Kidney (tissue), 22 donors: ENCODE data around the gene TCAIM. TPM values are rescaled to one million over a fixed set of nuclear protein-coding genes. Genes with fewer than 3 reads are reported as not detected.

Experiments
- DNase-seq, 5 donors: peaks; one replicate each; pipeline ENCODE4 v3.0.0-alpha.2; 2013 to 2020
- FAIRE-seq: peaks from 2 replicates; lab custom pipeline; 2012; peaks lifted over from hg19 to GRCh38; lab: Jason Lieb, UNC
- H3K27ac ChIP-seq, 2 donors: one replicate each; pipeline ENCODE4 v1.7.0; 2013; ENCODE audit warnings: low read depth in 2 of 2, low read length in 2 of 2, inconsistent platforms in 1 of 2
- H3K27me3 ChIP-seq: one replicate; pipeline ENCODE4 v1.7.1; 2013; ENCODE audit warnings: low read length, inconsistent platforms; ENCODE audit not compliant: control insufficient read depth, insufficient read depth
- H3K36me3 ChIP-seq, 3 donors: one replicate each; pipeline versions ENCODE4 v1.7.0 to v1.7.1; 2013; ENCODE audit warnings: low read length in 3 of 3, control low read depth in 1 of 3, inconsistent platforms in 1 of 3; ENCODE audit not compliant: insufficient read depth in 3 of 3, control insufficient read depth in 2 of 3
- H3K4me1 ChIP-seq, 3 donors: one replicate each; pipeline versions ENCODE4 v1.7.0 to v1.7.1; 2013; ENCODE audit warnings: low read length in 3 of 3, inconsistent platforms in 1 of 3, low read depth in 1 of 3; ENCODE audit not compliant: control insufficient read depth in 2 of 3, insufficient read depth in 2 of 3
- H3K4me3 ChIP-seq, 3 donors: one replicate each; pipeline versions ENCODE4 v1.7.0 to v1.8.1; 2013; ENCODE audit warnings: low read length in 3 of 3, control low read depth in 1 of 3, inconsistent platforms in 1 of 3
- H3K9ac ChIP-seq, 3 donors: one replicate each; pipeline versions ENCODE4 v1.7.0 to v1.7.1; 2013; ENCODE audit warnings: low read length in 3 of 3, control low read depth in 1 of 3, inconsistent platforms in 1 of 3
- H3K9me3 ChIP-seq, 3 donors: one replicate each; pipeline versions ENCODE4 v1.7.0 to v1.7.1; 2013; ENCODE audit warnings: low read length in 3 of 3, control low read depth in 1 of 3, inconsistent platforms in 1 of 3; ENCODE audit not compliant: control insufficient read depth in 2 of 3, insufficient read depth in 1 of 3
- CTCF ChIP-seq: IDR thresholded peaks from 3 replicates; pipeline ENCODE4 v1.5.1; 2012; ENCODE audit warnings: mild to moderate bottlenecking, moderate library complexity, borderline replicate concordance; ENCODE audit not compliant: insufficient read depth; ENCODE audit errors: extremely low read depth
- intact Hi-C: fragments of 100-400 bp; cut with DNase I; formaldehyde crosslinking; loops from one replicate; pipeline ENCODE4 v1.11.1; 2022
- long read RNA-seq, 10 donors: library from polyadenylated mRNA in 1 of 10; unstranded in 1 of 10; transcript quantifications; one replicate each; pipeline ENCODE4 v2.0.0 and lab custom pipeline, GENCODE V29; 2021 to 2026
- polyA plus RNA-seq: library from polyadenylated mRNA; stranded (reverse); fragments of 350-450 nt; fragmentation: Illumina TruSeq; extraction: RNeasy Lipid Tissue Mini Kit (QIAGEN cat#74804); gene quantifications from one replicate; pipeline ENCODE4 v1.2.3, GENCODE V29; 2014; ENCODE audit warnings: low read depth, low replicate concordance; ENCODE audit not compliant: insufficient read depth
- total RNA-seq: library from RNA; stranded (reverse); fragmentation: NEBNext Ultra II Directional; extraction: Animal tissue kit (Norgen Biotek cat#: 25700); gene quantifications from one replicate; pipeline ENCODE4 v1.2.1, GENCODE V29; 2021
- donor health status: control.
- donor health status: control.
- donor health status: control.
- donor health status: control.
- donor health status: control.
- donor health status: DM: yes; HTN: yes; CAD: no.
- donor health status: Normal renal cell carcinoma (clear cell type).

Gene TCAIM, protein sequence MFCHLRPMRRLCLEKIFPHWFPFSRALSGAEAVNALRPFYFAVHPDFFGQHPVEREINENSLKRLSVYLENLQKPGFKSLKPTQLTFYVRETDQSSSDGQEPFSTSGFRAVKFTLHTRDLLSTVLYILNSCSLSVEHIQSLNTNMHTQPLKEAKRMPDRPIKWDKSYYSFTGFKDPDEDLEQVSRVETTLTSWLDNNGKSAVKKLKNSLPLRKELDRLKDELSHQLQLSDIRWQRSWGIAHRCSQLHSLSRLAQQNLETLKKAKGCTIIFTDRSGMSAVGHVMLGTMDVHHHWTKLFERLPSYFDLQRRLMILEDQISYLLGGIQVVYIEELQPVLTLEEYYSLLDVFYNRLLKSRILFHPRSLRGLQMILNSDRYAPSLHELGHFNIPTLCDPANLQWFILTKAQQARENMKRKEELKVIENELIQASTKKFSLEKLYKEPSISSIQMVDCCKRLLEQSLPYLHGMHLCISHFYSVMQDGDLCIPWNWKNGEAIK
- total RNA-seq (30.4 TPM), polyA plus RNA-seq (26.5 TPM)
- long read RNA-seq, donor 1, partial matches to known transcripts = 0 of 6 reads
- long read RNA-seq, donor 1, other reads (novel, unspliced or antisense) = 0 of 6 reads
- long read RNA-seq, donor 2, partial matches to known transcripts = 0 of 11 reads
- long read RNA-seq, donor 2, other reads (novel, unspliced or antisense) = 0 of 11 reads
- long read RNA-seq, donor 3, transcript TCAIM-203 (4 exons, 2,178 nt) = major isoform, 8 of 28 reads
- long read RNA-seq, donor 3, partial matches to known transcripts = 12 of 28 reads
- long read RNA-seq, donor 3, other reads (novel, unspliced or antisense) = 0 of 28 reads
- long read RNA-seq, donor 4, partial matches to known transcripts = 5 of 12 reads
- long read RNA-seq, donor 4, other reads (novel, unspliced or antisense) = 0 of 12 reads
- long read RNA-seq, donor 5, partial matches to known transcripts = 0 of 1 reads
- long read RNA-seq, donor 5, other reads (novel, unspliced or antisense) = 0 of 1 reads
- long read RNA-seq, donor 6, partial matches to known transcripts = 6 of 17 reads
- long read RNA-seq, donor 6, other reads (novel, unspliced or antisense) = 0 of 17 reads
- long read RNA-seq, donor 7, transcript TCAIM-203 (4 exons, 2,178 nt) = major isoform, 8 of 17 reads
- long read RNA-seq, donor 7, partial matches to known transcripts = 1 of 17 reads
- long read RNA-seq, donor 7, other reads (novel, unspliced or antisense) = 3 of 17 reads
- long read RNA-seq, donor 8, partial matches to known transcripts = 6 of 12 reads
- long read RNA-seq, donor 8, other reads (novel, unspliced or antisense) = 0 of 12 reads
- long read RNA-seq, donor 9, partial matches to known transcripts = 0 of 3 reads
- long read RNA-seq, donor 9, other reads (novel, unspliced or antisense) = 0 of 3 reads
- long read RNA-seq, donor 10, transcript TCAIM-203 (4 exons, 2,178 nt) = major isoform, 6 of 22 reads
- long read RNA-seq, donor 10, partial matches to known transcripts = 12 of 22 reads
- long read RNA-seq, donor 10, other reads (novel, unspliced or antisense) = 0 of 22 reads

GRCh38 chr3:44338010-44338827, at the start of gene TCAIM:
TSS of gene TCAIM (plus strand) at chr3:44338766. CDS start at chr3:44354783, 16,017 bp downstream.
- no peaks in the 10 kb centered on the region for H3K36me3 ChIP-seq
- TF ChIP-seq CTCF = no peak
- peak; percentile 99 for DNase-seq
- peak within 1 kb of the TSS; percentile 97 to 98 for H3K27ac ChIP-seq
- H3K27me3 ChIP-seq = no peaks in the 10 kb centered on the region
- no peak for FAIRE-seq
- H3K4me3 ChIP-seq = peak within 1 kb of the TSS; percentile 79 to 99 (median 93)
- H3K9me3 ChIP-seq = no peaks in the 10 kb centered on the region
- intact Hi-C loops = no loop called here
- peaks cover 3 to 8% (median 5%) of the 10 kb centered on the region in 3 donors for H3K4me1 ChIP-seq
- peak within 1 kb of the TSS; percentile 57 to 95 (median 65) for H3K9ac ChIP-seq

GRCh38 chr3:44289882-44290462, 48.6 kb upstream of the TCAIM start:
- DNase-seq (no peak), FAIRE-seq (no peak)
- H3K27me3 ChIP-seq = no peaks in the 10 kb centered on the region
- H3K9ac ChIP-seq = no peak overlapping the region
- no peak overlapping the region for H3K4me3 ChIP-seq
- no peaks in the 10 kb centered on the region for H3K9me3 ChIP-seq
- TF ChIP-seq CTCF = no peak
- no peaks in the 10 kb centered on the region for H3K4me1 ChIP-seq
- intact Hi-C loops = no loop called here
- no peak overlapping the region for H3K27ac ChIP-seq
- no peaks in the 10 kb centered on the region for H3K36me3 ChIP-seq
